ENCODE results near the gene MDM2. TPM values are rescaled to one million over a fixed set of nuclear protein-coding genes. Genes with fewer than 3 reads are reported as not detected.

The MDM2 gene
- total and polyA plus RNA-seq, 2 of the 8 experiments (the other 6 are each of a cell fraction or from before 2014, with no cell fraction given), result 15.1 to 115 TPM

DNA sequence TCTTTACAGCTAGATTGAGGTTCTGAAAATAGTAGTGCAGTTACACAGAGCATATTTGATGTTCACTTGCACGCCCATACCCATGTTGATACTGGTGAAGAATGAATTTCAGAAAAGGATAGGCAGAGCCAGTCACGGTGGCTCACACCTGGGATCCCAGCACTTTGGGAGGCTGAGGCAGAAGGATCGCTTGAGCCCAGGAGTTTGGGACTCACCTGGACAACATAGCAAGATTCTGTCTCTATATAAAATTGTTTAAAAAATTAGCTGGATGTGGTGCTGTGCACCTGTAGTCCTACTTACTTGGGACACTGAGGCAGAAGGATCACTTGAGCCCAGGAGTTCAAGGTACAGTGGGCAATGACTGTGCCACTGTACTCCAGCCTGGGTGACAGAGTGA lies 56.6 kb downstream of the MDM2 start:
- H4K91ac ChIP-seq (replicated peaks; ENCODE audit: insufficient read length, low read length), result no peak overlapping the region
- no peak overlapping the region for H3K56ac ChIP-seq (replicated peaks; ENCODE audit: insufficient read length, low read depth, low read length)
- DNase-seq (ENCODE audit: low read depth in 1 of 2, low spot score in 2 of 2) (no peak), FAIRE-seq (no peak)
- no peak overlapping the region for H4K8ac ChIP-seq (ENCODE audit: extremely low read depth, insufficient read depth, low read length)
- H4K5ac ChIP-seq (ENCODE audit: insufficient read length, low read depth, low read length), result no peak overlapping the region
- H2BK12ac ChIP-seq (ENCODE audit: low read depth, low read length), result no peak overlapping the region
- H3K4me2 ChIP-seq (ENCODE audit: insufficient read depth in 1 of 2, low read depth in 2 of 2, low read length in 2 of 2), result no peak overlapping the region
- no peak overlapping the region for H3K23ac ChIP-seq (ENCODE audit: insufficient read length)
- H3K4ac ChIP-seq (replicated peaks; ENCODE audit: insufficient read length, low read depth, low read length), result no peak overlapping the region
- TF ChIP-seq NANOG (IDR thresholded peaks at IDR 0.05; ENCODE audit: insufficient read depth, low read depth, low read length, poor library complexity, severe bottlenecking) (no peak), CREB1 (IDR thresholded peaks at IDR 0.05) (no peak), RAD21 (IDR thresholded peaks at IDR 0.05 in 1 of 2, conservative IDR thresholded peaks at IDR 0.05 in 1 of 2; ENCODE audit: low read depth in 2 of 2, low read length in 2 of 2) (no peak), TEAD4 (IDR thresholded peaks at IDR 0.05; ENCODE audit: low read depth, low read length) (no peak), CTBP2 (IDR thresholded peaks at IDR 0.05; ENCODE audit: borderline replicate concordance, insufficient read depth, insufficient read length, low read length) (no peak), KDM5A (IDR thresholded peaks at IDR 0.05; ENCODE audit: low read length) (no peak), TBP (IDR thresholded peaks at IDR 0.05; ENCODE audit: low read depth, low read length) (no peak), BACH1 (IDR thresholded peaks at IDR 0.05; ENCODE audit: low read length) (no peak), RNF2 (IDR thresholded peaks at IDR 0.05; ENCODE audit: borderline replicate concordance, low read depth, low read length, missing control alignments, poor library complexity, severe bottlenecking) (no peak), POLR2A (IDR thresholded peaks at IDR 0.05; ENCODE audit: control extremely low read depth in 1 of 2, low read depth in 2 of 2, low read length in 2 of 2) (no peak), BCL11A (IDR thresholded peaks at IDR 0.05; ENCODE audit: low read depth in 2 of 2, low read length in 2 of 2) (no peak)
- TF ChIP-seq, protein P1, sequence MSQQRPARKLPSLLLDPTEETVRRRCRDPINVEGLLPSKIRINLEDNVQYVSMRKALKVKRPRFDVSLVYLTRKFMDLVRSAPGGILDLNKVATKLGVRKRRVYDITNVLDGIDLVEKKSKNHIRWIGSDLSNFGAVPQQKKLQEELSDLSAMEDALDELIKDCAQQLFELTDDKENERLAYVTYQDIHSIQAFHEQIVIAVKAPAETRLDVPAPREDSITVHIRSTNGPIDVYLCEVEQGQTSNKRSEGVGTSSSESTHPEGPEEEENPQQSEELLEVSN (IDR thresholded peaks at IDR 0.05), result no peak
- TF ChIP-seq, protein P2, sequence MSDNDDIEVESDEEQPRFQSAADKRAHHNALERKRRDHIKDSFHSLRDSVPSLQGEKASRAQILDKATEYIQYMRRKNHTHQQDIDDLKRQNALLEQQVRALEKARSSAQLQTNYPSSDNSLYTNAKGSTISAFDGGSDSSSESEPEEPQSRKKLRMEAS (IDR thresholded peaks at IDR 0.05), result no peak
- CTCF ChIA-PET (ENCODE audit: partially characterized antibody), result interaction anchor here (0.7 to 1.0 kb wide), 3 partner anchors 12 to 206 kb away, joined by 3 read pairs; no protein-coding TSS in a partner anchor
- H3K4me1 ChIP-seq (replicated peaks in 1 of 4; ENCODE audit: control insufficient read depth in 3 of 4, insufficient read depth in 4 of 4, low read length in 3 of 4), result peaks cover 2 to 5% (median 4%) of the 10 kb centered on the region in 4 experiments; a peak in 4 of 7 replicates
- H2AK5ac ChIP-seq (ENCODE audit: low read depth, low read length), result no peak overlapping the region
- no peak overlapping the region for H2BK120ac ChIP-seq (replicated peaks; ENCODE audit: low read depth, low read length)
- H4K20me1 ChIP-seq (replicated peaks in 1 of 2; ENCODE audit: control insufficient read depth in 1 of 2, insufficient read depth in 2 of 2, low read length in 2 of 2), result no peaks in the 10 kb centered on the region
- H2AFZ ChIP-seq (ENCODE audit: low read length), result no peak overlapping the region
- H3K27ac ChIP-seq (ENCODE audit: low read depth, low read length), result no peak overlapping the region
- no peak overlapping the region for H3K4me3 ChIP-seq (ENCODE audit: extremely low read depth in 1 of 4, insufficient read depth in 2 of 4, low read depth in 3 of 4, low read length in 4 of 4)
- H3K9me3 ChIP-seq (ENCODE audit: insufficient read depth in 2 of 2, low read depth in 1 of 2, low read length in 1 of 2), result no peaks in the 10 kb centered on the region
- H3K27me3 ChIP-seq (replicated peaks in 1 of 4; ENCODE audit: control insufficient read depth in 3 of 4, extremely low read depth in 1 of 4, insufficient read depth in 3 of 4, low read length in 3 of 4), result no peaks in the 10 kb centered on the region
- no peak overlapping the region for H3K14ac ChIP-seq (ENCODE audit: insufficient read length)
- H2BK20ac ChIP-seq (ENCODE audit: low read length), result no peak overlapping the region
- no peak overlapping the region for H3K18ac ChIP-seq (ENCODE audit: extremely low read depth, low read length)
- H3K79me2 ChIP-seq (ENCODE audit: control insufficient read depth in 1 of 2, insufficient read depth in 2 of 2, low read length in 2 of 2), result no peaks in the 10 kb centered on the region
- no peaks in the 10 kb centered on the region for H3K79me1 ChIP-seq (ENCODE audit: low read depth, low read length)
- H2BK5ac ChIP-seq (ENCODE audit: low read depth, low read length), result no peak overlapping the region
- no peaks in the 10 kb centered on the region; the same call in 1 of the 2 replicates for H3K23me2 ChIP-seq (ENCODE audit: low read depth, low read length)
- no peak overlapping the region for H3K9ac ChIP-seq (replicated peaks in 1 of 4; ENCODE audit: extremely low read depth in 1 of 4, low read depth in 3 of 4, low read length in 3 of 4)
- POLR2A ChIA-PET (ENCODE audit: partially characterized antibody), result no interaction called here
- H3K36me3 ChIP-seq (ENCODE audit: control insufficient read depth in 2 of 4, insufficient read depth in 4 of 4, low read length in 3 of 4), result no peaks in the 10 kb centered on the region
- no peak overlapping the region for H2BK15ac ChIP-seq (ENCODE audit: low read length)
- 88% methylated on average over 3 of the region's 3 CpGs; no CpG with 5 or more reads in 1 of the 2 experiments for WGBS, 2 experiments (ENCODE audit: extremely low coverage in 1 of 2, insufficient coverage in 1 of 2, insufficient read length in 1 of 2, insufficient replicate concordance in 2 of 2, low coverage in 1 of 2, low lambda C conversion rate in 2 of 2, missing lambda C conversion rate in 1 of 2)

Data from H1 (cell line).